ENCODE data around the gene NCOA1.
"Not testable (repeated sequence)": the region's sequence is repeated elsewhere in the genome, so short reads cannot be mapped to it uniquely, and the experiment has no call there.

Gene NCOA1

DNA sequence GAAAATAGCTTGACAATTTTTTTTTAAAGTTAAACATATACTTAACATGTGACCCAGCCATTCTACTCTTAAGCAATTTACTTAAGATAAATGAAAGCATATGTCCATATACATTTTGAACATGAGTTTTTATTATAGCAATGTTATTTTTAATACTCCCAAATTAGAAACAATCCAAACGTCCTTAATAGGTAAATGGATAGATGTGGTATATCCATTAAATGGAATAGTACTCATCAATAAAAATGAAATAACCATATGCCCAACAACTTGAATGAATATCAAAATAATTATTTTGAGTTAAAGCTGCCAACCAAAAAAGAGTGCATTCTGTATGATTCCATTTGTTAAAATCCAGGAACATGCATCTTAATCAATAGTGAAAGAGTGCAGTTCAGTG is 29.1 kb downstream of the NCOA1 start:
- TF ChIP-seq, protein P1, sequence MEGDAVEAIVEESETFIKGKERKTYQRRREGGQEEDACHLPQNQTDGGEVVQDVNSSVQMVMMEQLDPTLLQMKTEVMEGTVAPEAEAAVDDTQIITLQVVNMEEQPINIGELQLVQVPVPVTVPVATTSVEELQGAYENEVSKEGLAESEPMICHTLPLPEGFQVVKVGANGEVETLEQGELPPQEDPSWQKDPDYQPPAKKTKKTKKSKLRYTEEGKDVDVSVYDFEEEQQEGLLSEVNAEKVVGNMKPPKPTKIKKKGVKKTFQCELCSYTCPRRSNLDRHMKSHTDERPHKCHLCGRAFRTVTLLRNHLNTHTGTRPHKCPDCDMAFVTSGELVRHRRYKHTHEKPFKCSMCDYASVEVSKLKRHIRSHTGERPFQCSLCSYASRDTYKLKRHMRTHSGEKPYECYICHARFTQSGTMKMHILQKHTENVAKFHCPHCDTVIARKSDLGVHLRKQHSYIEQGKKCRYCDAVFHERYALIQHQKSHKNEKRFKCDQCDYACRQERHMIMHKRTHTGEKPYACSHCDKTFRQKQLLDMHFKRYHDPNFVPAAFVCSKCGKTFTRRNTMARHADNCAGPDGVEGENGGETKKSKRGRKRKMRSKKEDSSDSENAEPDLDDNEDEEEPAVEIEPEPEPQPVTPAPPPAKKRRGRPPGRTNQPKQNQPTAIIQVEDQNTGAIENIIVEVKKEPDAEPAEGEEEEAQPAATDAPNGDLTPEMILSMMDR (IDR thresholded peaks at IDR 0.05; ENCODE audit: insufficient read depth, missing control alignments) = no peak
- FAIRE-seq (no peak), DNase-seq (ENCODE audit: insufficient read length, low spot score) (no peak)

DNA sequence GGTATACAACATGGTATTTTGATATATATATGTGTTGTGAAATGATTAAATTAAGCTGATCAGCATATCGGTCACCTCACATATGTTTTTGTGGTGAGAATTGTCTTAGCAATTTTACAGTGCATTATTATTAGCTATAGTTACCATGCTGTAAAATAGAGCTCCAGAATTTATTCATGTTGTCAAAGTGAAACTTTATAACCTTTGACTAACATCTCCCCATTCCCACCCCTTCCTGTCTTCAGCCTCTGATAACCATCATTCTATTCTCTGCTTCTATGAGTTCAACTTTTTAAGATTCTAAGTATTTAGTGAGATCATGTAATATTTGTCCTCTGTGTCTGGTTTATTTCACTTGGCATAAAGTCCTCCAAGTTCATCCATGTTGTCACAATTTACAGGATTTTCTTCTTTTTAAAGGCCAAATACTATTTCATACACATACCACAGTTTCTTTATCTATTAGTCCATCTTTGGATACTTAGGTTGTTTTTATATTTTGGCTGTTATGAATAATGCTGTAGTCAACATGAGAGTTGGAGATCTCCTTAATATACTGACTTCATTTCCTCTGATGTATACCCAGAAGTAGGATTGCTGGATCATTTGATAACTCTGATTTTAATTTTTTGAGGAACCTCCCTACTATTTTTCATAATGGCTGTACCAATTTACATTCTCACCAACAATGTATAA is 30.3 kb downstream of the NCOA1 start:
- TF ChIP-seq, protein P1 (IDR thresholded peaks at IDR 0.05; ENCODE audit: insufficient read depth, missing control alignments) = no peak
- no peak for FAIRE-seq

DNA sequence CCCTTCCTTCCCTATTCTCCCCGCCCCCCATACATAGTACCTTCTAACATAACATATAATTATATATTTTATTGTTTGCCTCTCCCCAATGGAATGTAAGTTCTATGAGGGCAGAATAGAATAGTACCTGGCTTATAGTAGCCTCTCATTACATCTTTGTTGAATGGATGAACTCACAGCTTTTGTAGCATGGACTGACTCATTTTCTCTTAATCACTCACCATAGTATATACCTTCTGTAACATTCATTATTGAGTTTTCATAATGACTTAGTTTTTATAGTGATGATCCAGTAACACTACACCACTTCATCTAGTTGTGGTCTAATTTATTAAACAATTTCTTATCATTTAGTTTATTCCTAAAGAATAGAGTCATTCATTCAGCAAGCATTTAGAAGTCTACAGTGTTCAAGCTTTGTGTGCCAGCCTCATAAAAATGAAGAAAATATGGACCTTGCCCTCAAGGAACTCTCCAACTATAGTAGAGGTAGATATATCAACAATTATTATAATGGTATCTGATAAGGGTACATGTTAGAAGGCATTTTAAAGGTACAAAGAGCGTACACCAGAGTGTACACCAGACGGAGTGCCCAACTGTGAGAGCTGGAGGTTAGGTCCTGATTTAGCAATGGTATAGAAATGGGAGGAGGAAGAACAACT is 31.1 kb downstream of the NCOA1 start:
- no peak for DNase-seq (ENCODE audit: insufficient read length, low spot score)
- TF ChIP-seq, protein P1 (IDR thresholded peaks at IDR 0.05; ENCODE audit: insufficient read depth, missing control alignments) = no peak
- no peak for FAIRE-seq

More for the DNA sequence above, 30.3 kb downstream of the NCOA1 start:
- DNase-seq (ENCODE audit: insufficient read length, low spot score) = no peak

DNA sequence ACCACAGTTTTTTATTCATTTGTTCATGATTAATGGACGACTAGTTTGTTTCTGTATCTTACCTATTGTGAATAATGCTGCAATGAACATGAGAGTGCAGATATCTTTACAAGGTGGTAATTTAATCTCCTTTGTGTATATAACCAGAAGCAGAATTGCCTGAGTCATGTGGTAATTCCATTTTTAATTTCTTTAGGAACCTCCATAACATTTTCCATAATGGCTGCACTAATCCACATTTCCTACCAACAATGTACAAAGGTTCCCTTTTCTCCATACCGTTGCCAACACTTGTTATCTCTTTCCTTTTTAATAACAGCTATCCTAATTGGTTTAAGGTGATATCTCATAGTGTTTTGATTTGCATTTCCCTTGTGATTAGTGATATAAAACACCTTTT is 36.5 kb downstream of the NCOA1 start:
- TF ChIP-seq, protein P1 (IDR thresholded peaks at IDR 0.05; ENCODE audit: insufficient read depth, missing control alignments) = no peak
- FAIRE-seq (no peak), DNase-seq (ENCODE audit: insufficient read length, low spot score) (no peak)

DNA sequence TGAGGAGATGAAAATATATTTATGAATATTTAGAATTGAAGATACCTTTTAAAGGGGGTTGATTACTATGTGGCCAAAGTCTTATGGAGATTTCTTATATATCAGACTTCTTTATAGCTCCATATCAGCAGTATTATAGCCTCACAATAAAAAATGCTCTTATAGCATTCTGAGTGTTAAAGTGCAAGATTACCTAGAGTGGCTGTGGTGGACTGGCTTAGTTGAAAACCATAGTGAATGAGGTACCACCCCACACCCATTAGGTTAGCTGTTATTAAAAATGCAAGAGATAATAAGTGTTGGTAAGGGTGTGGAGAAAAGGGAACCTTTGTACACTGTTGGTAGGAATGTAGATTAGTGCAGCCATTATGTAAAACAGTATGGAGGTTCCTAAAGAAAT is 39.7 kb downstream of the NCOA1 start:
- no peak for DNase-seq (ENCODE audit: insufficient read length, low spot score)
- TF ChIP-seq, protein P1 (IDR thresholded peaks at IDR 0.05; ENCODE audit: insufficient read depth, missing control alignments) = no peak
- no peak for FAIRE-seq

DNA sequence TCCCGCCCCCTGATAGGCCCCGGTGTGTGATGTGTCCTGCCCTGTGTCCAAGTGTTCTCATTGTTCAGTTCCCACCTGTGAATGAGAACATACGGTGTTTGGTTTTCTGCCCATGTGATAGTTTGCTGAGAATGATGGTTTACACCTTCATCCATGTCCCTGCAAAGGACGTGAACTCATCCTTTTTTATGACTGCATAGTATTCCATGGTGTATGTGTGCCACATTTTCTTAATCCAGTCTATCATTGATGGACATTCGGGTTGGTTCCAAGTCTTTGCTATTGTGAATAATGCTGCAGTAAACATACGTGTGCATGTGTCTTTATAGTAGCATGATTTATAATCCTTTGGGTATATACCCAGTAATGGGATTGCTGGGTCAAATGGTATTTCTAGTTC is 40.6 kb downstream of the NCOA1 start:
- not testable (repeated sequence) for DNase-seq (ENCODE audit: insufficient read length, low spot score); FAIRE-seq

DNA sequence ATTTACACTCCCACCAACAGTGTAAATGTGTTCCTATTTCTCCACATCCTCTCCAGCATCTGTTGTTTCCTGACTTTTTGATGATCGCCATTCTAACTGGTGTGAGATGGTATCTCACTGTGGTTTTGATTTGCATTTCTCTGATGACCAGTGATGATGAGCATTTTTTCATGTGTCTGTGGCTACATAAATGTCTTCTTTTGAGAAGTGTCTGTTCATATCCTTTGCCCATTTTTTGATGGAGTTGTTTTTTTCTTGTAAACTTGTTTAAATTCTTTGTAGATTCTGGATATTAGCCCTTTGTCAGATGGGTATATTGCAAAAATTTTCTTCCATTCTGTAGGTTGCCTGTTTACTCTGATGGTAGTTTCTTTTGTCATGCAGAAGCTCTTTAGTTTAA is 41.0 kb downstream of the NCOA1 start:
- DNase-seq (ENCODE audit: insufficient read length, low spot score); FAIRE-seq: not testable (repeated sequence)

DNA sequence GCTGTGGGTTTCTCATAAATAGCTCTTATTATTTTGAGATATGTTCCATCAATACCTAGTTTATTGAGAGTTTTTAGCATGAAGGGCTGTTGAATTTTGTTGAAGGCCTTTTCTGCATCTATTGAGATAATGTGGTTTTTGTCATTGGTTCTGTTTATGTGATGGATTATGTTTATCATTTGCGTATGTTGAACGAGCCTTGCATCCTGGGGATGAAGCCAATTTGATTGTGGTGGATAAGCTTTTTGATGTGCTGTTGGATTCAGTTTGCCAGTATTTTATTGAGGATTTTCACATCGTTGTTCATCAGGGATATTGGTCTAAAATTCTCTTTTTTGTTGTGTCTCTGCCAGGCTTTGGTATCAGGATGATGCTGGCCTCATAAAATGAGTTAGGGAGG is 42.5 kb downstream of the NCOA1 start:
- not testable (repeated sequence) for DNase-seq (ENCODE audit: insufficient read length, low spot score); FAIRE-seq

DNA sequence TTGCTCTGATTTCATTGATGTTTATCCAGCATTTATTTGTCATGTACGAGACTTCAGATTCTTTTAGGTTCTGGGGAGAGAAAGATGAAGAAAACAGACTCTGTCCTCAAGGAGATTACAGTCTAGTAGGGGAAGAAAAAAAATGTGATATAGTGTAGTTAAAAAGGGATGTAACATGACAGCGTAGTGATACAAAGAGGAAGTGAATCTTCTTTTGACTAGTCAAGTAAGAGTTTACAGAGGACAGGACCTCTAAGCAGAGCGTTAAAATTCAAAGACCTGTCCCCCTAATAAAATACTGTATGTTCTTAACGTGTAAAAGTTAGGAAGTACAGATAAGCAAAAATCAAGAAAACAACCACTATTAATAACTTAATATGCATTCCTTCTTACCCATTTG is 47.7 kb downstream of the NCOA1 start:
- DNase-seq (ENCODE audit: insufficient read length, low spot score) = no peak
- FAIRE-seq = no peak

More for the DNA sequence above, 47.7 kb downstream of the NCOA1 start:
- TF ChIP-seq, protein P1 (IDR thresholded peaks at IDR 0.05; ENCODE audit: insufficient read depth, missing control alignments) = no peak

Data from D721Med (cell line).